ENCODE data around the gene CHTF18.

CHTF18 gene

GRCh38 chr16:792221-792995 is 4.0 kb downstream of the CHTF18 start:
- DNase-seq (ENCODE audit: low spot score), result no peak
- no peak for FAIRE-seq

- FAIRE-seq (no peak), DNase-seq (ENCODE audit: low spot score) (no peak)
These were observed 5.0 kb downstream of the CHTF18 start for GRCh38 chr16:793414-793813.

GRCh38 chr16:794091-794822 is 5.8 kb downstream of the CHTF18 start:
- FAIRE-seq (no peak), DNase-seq (ENCODE audit: low spot score) (no peak)

- DNase-seq (ENCODE audit: low spot score) (no peak), FAIRE-seq (no peak)
These were observed 6.5 kb downstream of the CHTF18 start for GRCh38 chr16:794853-795466.

- no peak for DNase-seq (ENCODE audit: low spot score)
- FAIRE-seq, result no peak
These were observed 7.3 kb downstream of the CHTF18 start for GRCh38 chr16:795580-796229.

- DNase-seq (ENCODE audit: low spot score) (no peak), FAIRE-seq (no peak)
These were observed 8.1 kb downstream of the CHTF18 start for GRCh38 chr16:796296-797119.

- no peak for FAIRE-seq
- no peak for DNase-seq (ENCODE audit: low spot score)
These were observed 8.7 kb downstream of the CHTF18 start for GRCh38 chr16:797120-797420.

- FAIRE-seq (no peak), DNase-seq (ENCODE audit: low spot score) (no peak)
These were observed 9.3 kb downstream of the CHTF18 start for GRCh38 chr16:797686-798085.

- DNase-seq (ENCODE audit: low spot score) (no peak), FAIRE-seq (no peak)
These were observed 10.2 kb downstream of the CHTF18 start for GRCh38 chr16:798666-799065.

- DNase-seq (ENCODE audit: low spot score) (no peak), FAIRE-seq (no peak)
These were observed 10.9 kb downstream of the CHTF18 start for GRCh38 chr16:799111-799947.

GRCh38 chr16:799948-800833 is 11.8 kb downstream of the CHTF18 start, which contains the start of gene GNG13:
Gene GNG13 (minus strand): TSS chr16:800734. CDS start chr16:799077, 1,657 bp downstream.
- no peak for DNase-seq (ENCODE audit: low spot score)
- no peak for FAIRE-seq

GRCh38 chr16:800834-801511 is 12.6 kb downstream of the CHTF18 start:
- DNase-seq (ENCODE audit: low spot score) (no peak), FAIRE-seq (no peak)

- FAIRE-seq (no peak), DNase-seq (ENCODE audit: low spot score) (no peak)
These were observed 13.4 kb downstream of the CHTF18 start for GRCh38 chr16:801584-802363.

- DNase-seq (ENCODE audit: low spot score), result no peak
- FAIRE-seq, result no peak
These were observed 14.0 kb downstream of the CHTF18 start for GRCh38 chr16:802461-802860.

GRCh38 chr16:802914-803753 is 14.7 kb downstream of the CHTF18 start:
- DNase-seq (ENCODE audit: low spot score), result no peak
- no peak for FAIRE-seq

GRCh38 chr16:803754-804080 is 15.3 kb downstream of the CHTF18 start:
- FAIRE-seq, result no peak
- no peak for DNase-seq (ENCODE audit: low spot score)
